C4-2B (cell line): ENCODE data around the gene NTNG1.

Experiments used
- H3K27ac ChIP-seq: fragments of 450-650 bp; 2 replicates; pipeline ENCODE4 v1.5.1; 2017
- CTCF ChIP-seq: fragments of 450-650 bp; conservative IDR thresholded peaks from 2 replicates; pipeline ENCODE4 v1.5.1; 2017; ENCODE audit warnings: mild to moderate bottlenecking
- ZFX ChIP-seq: fragments of 450-650 bp; IDR thresholded peaks from 2 replicates; pipeline ENCODE4 v1.6.1; 2017

NTNG1 gene

GRCh38 chr1:107297681-107298080 lies 156.8 kb downstream of the NTNG1 start:
- no peak overlapping the region for H3K27ac ChIP-seq
- no peak for TF ChIP-seq ZFX
- no peak for TF ChIP-seq CTCF

GRCh38 chr1:107298526-107298925 lies 157.7 kb downstream of the NTNG1 start:
- no peak for TF ChIP-seq ZFX
- no peak for TF ChIP-seq CTCF
- H3K27ac ChIP-seq, result no peak overlapping the region

DNA sequence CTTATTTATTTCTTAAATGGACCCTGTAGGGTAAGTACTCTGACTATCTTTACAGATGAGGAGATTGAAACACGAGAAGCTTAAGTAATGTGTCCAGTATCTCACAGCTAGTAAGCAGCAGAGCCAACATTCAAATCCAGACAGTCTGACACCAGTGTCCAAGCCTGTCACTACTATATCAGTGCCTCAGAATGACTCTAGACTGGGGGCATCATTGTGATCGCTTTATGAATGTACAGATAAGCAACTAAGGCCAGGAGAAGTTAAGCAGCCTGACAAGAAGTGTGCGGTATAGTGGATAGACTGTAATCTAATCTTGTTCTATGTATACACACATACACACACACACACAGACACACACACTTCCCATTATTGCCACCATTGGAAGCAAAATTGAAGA lies 158.7 kb downstream of the NTNG1 start:
- H3K27ac ChIP-seq, result no peak overlapping the region
- no peak for TF ChIP-seq ZFX
- no peak for TF ChIP-seq CTCF

DNA sequence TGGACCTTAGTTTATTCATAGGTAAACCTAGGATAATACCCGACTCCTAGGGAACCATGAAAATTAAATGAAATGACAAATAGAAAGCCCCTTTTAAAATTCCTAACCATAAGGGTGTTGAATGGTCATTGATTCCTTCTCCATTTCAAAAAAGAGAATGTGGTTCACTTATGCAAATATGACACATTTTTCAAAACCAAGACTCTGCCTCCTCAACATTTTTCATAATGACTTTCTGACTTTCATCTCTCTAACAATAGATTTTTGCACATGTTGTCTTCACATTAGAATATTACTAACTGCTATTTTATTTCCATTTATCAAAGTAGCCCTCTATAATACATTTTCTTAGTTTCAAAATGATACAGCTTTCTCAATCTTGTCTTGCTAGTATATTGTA lies 169.1 kb downstream of the NTNG1 start:
- TF ChIP-seq CTCF (no peak), ZFX (no peak)
- H3K27ac ChIP-seq, result no peak overlapping the region

- no peak for TF ChIP-seq CTCF
- no peak for TF ChIP-seq ZFX
- no peak overlapping the region for H3K27ac ChIP-seq
These were observed 174.8 kb downstream of the NTNG1 start for GRCh38 chr1:107315652-107316051.

- TF ChIP-seq CTCF, result no peak
- TF ChIP-seq ZFX, result no peak
- H3K27ac ChIP-seq, result no peak overlapping the region
These were observed 178.1 kb downstream of the NTNG1 start for GRCh38 chr1:107318932-107319331.

GRCh38 chr1:107323784-107324183 lies 182.9 kb downstream of the NTNG1 start:
- TF ChIP-seq CTCF (no peak), ZFX (no peak)

More at GRCh38 chr1:107323784-107324183, 182.9 kb downstream of the NTNG1 start:
- H3K27ac ChIP-seq, result no peak overlapping the region
